NCI-H69 (cell line): Measurements from ENCODE around the gene NR2F1-AS1.
A peak's percentile ranks its signal among the peaks of the same experiment; 100 is the strongest.
"Not testable (repeated sequence)": the region's sequence is repeated elsewhere in the genome, so short reads cannot be mapped to it uniquely, and the experiment has no call there.

Source experiments
- DNase-seq: peaks from one replicate; lab custom pipeline; 2025; lab: John Stamatoyannopoulos, UW

Gene NR2F1-AS1

DNA sequence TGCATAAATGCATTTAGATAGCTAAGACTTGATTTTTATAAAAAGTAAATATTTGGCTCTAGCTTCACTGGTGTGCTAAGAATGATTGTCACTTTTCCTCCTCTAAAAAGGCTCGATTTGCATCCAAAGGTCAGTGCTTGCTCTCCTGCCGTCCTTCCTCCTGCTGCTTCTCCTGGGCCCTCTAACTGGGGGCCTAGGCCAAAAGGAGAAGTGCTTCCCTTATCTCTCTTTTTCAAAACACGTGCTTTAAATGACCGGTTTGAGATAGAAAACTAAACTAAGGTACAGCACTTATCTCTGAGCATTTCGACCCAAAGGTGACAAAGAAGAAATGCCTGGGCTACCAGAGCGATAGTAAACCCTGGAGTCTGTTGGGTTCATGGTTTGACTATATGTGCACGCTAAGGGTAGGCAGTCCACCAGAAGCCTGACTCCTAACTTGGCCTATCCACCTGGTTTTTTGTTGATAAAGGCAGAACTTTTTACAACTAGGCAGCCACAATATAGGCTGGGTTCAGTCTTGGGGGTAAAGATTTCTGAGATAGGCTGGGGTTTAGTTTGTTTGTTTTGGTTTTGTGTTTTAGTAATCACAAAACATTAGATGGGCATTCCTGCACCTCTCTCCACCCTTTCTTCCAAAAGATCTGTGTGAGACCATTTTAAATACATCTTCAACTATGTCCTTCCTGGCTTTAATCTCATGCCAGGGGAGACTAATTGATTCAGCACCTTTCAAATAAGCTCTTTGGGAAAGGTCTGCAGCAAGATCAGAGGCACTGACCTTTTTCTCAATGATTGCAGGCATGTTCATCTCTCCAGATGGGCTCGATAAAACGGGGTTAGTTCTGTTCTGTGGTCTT is 3.8 kb downstream of the NR2F1-AS1 start:
- no peak for DNase-seq

DNA sequence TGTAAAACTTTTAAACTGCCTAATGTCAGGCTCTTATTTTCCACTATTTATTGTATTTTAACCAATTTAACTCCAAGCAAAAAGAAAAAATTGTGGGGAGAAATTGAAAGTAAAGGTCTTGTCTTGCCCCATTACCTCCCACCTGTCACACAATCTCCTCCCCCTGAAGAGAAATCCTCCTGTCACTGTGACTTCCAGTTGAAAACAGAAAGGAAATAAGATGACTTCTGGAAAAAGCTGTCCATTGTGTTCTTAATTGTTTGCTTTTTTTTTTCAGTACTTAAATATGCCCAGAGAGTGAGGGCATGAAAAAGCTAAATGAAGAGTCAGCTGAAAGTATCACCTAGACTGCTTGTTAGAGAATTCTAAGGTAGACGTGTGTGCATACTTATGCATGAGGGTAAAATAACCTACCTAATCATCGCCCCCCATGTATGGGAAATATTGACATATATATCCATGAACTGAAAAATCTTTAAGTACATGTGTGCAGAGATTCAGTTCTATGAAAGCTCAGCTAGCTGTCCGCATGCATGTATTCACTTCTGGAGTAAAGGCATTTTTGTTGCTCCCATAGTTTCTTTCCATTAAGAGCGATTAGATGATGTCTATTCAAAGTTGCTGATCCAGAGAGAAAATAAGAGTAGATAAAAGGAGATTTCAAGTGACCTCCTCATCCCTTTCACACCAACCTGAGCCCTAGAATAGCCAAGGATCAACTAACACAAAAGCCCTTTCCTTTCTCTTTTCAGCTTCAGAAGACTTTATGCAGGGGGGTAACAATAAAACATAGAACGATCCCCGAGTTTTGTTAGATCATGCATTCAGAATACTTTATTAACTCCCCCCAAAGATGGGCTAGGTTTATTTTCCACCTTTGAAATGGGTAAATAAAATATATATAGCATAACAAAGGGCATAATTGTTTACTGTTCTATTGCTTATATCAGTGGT is 5.3 kb downstream of the NR2F1-AS1 start:
- DNase-seq, result no peak

- DNase-seq, result no peak
Observed at GRCh38 chr5:93574491-93575305, 6.3 kb downstream of the NR2F1-AS1 start.

DNA sequence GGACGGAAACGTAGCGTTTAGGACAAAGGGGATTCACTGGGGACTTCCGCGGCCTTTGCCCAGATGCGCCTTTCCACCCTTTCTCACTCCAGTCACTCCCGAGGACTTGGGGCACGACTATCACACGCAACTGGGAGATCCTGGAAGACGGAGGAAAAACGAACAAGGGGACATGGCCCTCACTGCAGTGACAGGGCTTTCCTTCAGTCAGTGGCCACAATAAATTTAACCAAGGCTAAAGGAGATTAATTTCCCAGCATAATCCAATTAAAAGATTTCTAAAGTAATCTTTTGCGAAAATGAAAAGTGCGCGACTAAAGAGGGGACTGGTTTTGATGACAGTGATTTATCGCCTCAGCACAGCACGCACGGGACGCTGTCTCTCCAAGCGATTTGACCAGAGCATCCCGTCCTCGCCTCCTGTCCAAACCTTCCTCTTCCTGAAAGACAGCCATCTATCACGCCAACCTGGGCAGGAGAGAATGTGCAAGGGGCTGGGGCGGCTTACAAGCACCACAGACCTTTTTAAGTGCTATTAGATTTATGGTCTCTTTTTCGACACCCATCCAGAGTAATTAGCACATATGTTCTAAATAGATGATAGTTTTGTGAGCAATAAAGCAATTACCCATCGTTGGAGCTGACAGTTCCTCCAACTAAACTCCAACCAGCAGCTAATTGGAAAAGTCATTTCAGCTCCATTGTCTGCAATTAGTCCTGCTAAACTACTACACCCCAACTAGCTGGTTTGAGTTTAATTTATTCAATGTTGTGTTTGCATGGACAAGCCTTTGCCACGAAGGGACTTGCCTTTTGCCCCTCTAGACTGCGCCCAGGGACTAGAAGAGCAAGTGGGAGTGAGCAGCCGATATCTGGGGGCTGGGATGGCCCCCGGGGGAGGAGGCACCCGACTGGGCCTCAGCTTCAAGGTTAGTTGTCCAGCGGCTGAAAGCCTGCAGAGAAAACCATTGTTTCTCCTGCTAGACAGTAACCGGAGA is 7.4 kb downstream of the NR2F1-AS1 start:
- no peak for DNase-seq

DNA sequence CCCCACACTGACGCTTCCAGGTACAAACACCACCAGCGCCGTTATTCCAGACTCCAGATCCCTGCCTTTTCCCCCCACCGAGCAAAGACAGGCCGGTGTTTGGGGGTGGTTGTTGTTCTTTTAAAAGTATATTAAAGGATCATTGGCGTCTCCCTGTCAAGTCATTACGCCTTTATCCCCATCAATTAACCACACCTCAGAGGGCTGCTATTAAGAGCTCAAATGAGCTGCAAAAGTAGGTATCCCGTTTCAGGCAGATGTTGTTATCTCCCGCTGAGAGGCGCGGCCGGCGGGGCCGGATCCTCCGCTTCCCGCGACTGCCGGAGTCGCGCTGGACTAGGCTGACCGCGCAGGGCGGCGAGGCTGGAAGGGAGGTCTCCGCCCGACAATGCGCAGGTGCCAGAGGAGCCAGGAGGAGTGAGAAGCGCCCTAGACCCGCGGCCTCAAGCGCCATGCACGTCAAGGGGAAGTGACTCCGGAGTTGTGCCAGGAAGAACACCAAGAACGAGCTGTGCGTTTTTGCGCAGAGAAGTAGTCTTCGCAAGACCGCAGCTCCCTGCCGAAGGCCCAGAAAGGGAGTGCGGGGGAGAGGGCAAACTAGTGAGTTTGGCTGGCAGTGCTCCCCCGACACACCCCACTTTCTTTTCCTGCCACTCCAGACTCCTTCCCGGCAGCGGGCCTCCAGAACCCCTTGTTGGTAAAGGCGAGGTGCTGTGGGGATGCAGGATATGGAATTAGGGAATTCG is 8.2 kb downstream of the NR2F1-AS1 start:
- no peak for DNase-seq

GRCh38 chr5:93572101-93572607 is 8.9 kb downstream of the NR2F1-AS1 start:
- DNase-seq, result no peak

GRCh38 chr5:93571114-93571949 is 9.7 kb downstream of the NR2F1-AS1 start:
- no peak for DNase-seq

DNA sequence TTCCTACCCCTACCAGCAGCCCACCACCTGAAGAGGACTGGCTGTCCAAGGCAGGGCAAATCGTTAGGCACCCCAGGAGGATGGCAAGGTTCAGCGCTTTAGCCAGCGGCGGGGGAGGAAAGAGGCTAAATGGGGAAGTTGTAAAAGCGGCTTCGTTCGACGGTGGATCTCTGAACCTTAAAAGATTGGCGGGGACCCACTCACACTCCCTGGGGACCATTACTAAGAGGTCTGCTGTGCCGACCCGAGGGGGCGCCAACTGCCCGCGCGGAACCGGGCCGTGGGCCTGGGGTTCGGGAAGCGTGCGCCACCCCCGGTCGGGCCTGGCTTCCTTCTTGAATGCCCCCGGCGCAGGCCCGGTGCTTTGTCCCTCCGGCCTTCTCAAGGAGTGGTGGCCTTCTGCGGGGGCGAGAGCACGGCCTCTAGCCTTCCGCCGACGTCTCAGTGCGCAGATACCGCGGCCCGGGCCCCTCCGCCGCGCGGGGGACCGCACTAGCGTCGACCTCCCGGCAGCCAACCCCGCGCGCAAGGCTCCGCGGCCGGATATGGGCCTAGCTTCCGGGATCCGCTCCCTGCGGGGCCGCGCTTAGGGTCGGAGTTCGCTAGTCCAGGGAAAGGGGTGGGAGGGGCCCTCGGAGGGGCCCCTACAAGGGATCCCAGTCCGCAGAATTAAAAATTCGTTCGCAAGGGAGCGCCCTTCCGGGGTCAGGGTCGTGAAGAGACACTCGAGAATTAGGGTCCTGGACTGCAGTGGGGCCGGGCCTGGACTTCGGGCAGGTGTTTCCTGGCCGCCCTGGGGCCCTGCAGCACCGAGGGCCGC is 10.5 kb downstream of the NR2F1-AS1 start:
- DNase-seq, result no peak

DNA sequence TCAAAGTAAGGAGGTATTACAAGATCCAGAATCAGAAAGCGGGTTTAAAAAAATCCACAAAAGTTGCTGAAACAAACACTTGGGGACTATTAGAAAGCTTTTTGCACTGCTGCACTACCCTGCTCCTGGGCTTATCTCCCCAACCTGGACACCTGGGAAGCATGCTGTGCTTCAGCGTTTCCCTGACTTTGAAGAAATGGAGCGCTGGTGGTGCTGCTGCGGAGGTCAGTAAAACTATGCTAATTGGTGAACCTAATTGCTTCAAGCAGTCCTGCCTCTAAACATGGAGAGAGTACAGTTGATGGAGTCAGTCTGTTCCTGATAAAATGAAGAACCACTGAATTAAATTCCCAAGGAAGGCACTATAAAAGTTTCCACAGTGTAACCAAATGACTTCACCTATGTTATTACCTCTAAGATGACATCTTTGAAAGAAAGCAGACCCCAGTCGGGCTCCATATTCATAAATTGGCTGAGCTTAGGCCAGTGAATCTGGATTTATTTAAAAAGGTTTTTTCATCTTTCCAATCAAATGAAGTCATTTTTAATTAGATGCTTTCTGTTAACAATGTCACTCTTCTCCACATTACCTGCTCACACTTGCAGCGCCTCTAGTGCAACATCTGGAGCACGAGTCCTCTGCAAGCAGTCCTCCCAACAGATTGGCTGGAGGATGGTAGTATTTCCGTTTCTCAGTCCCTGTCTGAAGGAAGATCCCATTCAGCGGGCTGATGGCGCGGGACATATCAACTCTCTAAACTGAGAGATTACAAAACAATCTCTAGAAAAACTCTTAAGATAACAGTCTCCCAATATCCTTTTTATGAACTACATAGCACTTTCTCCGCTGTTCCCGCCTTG is 11.5 kb downstream of the NR2F1-AS1 start:
- no peak for DNase-seq

- peak; percentile 85 for DNase-seq
Observed at GRCh38 chr5:93567424-93567823, 13.6 kb downstream of the NR2F1-AS1 start.

GRCh38 chr5:93566091-93566490 is 14.9 kb downstream of the NR2F1-AS1 start:
- DNase-seq, result no peak

DNA sequence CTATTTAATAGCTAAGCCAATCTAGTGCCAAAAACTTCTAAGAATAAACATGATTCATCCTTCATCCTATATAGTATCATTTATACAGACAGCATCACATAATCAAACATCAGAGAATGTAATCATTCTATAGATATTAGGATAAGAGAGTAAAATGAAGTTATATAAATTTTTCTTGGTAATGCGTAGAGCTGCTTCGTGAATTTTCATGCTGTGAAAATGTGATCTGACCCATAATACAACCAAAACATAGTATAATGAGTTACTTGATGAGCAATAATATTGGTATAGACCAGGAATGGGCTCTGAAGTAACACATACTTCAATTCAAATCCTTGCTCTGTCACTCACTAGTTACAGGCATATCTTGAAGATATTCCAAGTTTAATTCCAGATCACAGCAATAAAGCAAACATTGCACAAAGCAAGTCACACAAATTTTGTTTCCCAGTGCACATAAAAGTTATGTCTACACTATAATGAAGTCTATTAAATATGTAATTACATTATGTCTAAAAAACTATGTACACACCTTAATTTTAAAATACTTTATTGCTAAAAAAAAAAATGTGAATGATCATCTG is 23.9 kb downstream of the NR2F1-AS1 start:
- no peak for DNase-seq

DNA sequence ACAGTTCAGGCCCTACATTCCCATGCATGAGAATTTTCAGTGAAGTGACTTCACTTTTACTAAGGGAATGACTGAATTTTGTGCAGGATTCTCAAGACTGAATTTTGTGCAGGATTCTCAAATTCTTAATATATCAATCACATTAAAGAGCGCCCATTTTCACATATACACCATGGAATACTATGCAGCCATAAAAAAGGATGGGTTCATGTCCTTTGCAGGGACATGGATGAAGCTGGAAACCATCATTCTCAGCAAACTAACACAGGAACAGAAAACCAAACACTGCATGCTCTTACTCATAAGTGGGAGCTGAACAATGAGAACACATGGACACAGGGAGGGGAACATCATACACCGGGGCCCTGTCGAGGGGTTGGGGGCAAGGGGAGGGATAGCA is 31.4 kb downstream of the NR2F1-AS1 start:
- not testable (repeated sequence) for DNase-seq

GRCh38 chr5:93545872-93546271 is 35.1 kb downstream of the NR2F1-AS1 start:
- no peak for DNase-seq

DNA sequence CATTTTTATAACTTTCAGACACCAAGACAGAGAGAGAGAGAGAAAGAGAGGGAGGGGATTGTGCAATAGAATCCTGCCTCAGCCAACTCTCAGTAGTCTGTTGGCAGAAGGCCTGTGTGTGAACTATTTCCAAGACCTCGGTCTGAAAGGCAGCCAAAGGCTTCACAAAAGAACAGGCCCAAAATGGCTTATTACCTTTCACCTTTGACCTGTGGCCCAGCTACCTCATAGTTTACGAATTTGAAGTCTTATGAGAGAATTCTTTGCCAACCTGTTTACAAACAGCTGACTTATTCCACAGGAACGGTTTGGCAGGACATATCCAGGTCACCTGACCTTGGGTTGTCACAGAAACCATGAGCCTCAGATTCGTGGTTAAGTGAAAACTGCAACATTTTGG is 48.6 kb downstream of the NR2F1-AS1 start:
- DNase-seq, result no peak

- DNase-seq, result not testable (repeated sequence)
Observed at GRCh38 chr5:93521815-93522214, 59.2 kb downstream of the NR2F1-AS1 start.

GRCh38 chr5:93519740-93520139 is 61.3 kb downstream of the NR2F1-AS1 start:
- DNase-seq, result no peak
